WTC11 (cell line): Measurements from ENCODE around the gene DRD5.

Source experiments
- CTCF ChIP-seq: fragments of 200-600 bp; IDR thresholded peaks from 2 replicates; pipeline ENCODE4 v1.8.0; 2022; ENCODE audit warnings: antibody characterized with exemption
- GRHL2 ChIP-seq: fragments of 250-450 bp; sonication (Bioruptor Pico); IDR thresholded peaks from 2 replicates; pipeline ENCODE4 v1.8.0; 2022; ENCODE audit warnings: mild to moderate bottlenecking, moderate library complexity; ENCODE audit not compliant: insufficient replicate concordance, severe bottlenecking
- SP1 ChIP-seq: sonication (generic); formaldehyde crosslinking; conservative IDR thresholded peaks from 2 replicates; pipeline ENCODE4 v1.8.1; 2022; ENCODE audit warnings: missing genetic modification reagents
- TP53 ChIP-seq: sonication (generic); formaldehyde crosslinking; IDR thresholded peaks from 2 replicates; pipeline ENCODE4 v1.8.1; 2023; ENCODE audit warnings: mild to moderate bottlenecking, missing genetic modification reagents
- ZNF396 ChIP-seq: fragments of 250-450 bp; sonication (Bioruptor Pico); IDR thresholded peaks from 2 replicates; pipeline ENCODE4 v1.8.0; 2021; ENCODE audit warnings: mild to moderate bottlenecking, moderate library complexity, borderline replicate concordance
- TF ChIP-seq, protein P1 (sequence below): fragments of 250-450 bp; sonication (Bioruptor Pico); IDR thresholded peaks from 2 replicates; pipeline ENCODE4 v1.9.0; 2021; ENCODE audit warnings: mild to moderate bottlenecking
- TF ChIP-seq, protein P2 (sequence below): sonication (generic); formaldehyde crosslinking; IDR thresholded peaks from 2 replicates; pipeline ENCODE4 v1.8.0; 2022; ENCODE audit warnings: mild to moderate bottlenecking, missing genetic modification reagents
- TF ChIP-seq, protein P3 (sequence below): sonication (generic); formaldehyde crosslinking; IDR thresholded peaks from 2 replicates; pipeline ENCODE4 v1.8.1; 2023; ENCODE audit warnings: mild to moderate bottlenecking, missing genetic modification reagents, borderline replicate concordance

DNA sequence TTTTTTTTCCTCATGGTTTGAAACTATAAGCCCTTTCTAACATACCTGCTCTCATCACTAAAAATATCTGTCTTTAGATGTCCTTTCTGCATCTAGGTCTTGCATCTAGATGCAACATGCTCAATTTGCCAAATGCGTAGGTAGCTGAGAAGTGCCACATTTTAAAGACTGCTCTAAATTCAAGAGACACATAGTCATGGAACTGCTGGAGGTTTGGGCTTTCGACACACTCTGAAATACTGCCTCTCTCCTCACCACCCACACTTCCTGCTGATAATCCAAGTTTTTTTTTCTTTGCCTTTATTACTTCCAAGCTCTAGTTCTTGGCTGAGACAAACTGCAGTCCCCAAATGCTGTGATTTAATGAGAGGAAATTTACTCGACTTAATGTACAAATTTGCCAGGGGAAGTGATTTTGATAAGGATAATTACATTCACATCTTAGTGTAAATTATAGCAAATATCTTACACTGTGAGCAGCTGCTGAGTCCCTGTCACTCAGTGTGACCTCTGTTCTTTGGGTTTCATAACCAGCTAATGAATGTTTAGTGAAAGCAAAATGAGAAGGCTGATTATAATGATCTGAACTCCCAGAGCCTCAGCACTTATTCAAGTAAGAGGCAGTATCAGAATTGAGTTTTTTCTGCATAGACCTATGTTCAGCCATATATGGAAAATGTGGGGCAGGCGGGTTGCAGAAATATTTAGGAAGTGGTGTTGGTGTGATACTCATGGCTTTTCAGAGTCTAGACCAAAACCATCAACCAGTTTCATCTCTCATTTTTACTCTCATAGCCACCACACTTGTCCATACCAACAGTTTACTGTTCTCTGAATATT is 31.3 kb downstream of the DRD5 start:
- no peak for TF ChIP-seq CTCF
- TF ChIP-seq, protein P1, sequence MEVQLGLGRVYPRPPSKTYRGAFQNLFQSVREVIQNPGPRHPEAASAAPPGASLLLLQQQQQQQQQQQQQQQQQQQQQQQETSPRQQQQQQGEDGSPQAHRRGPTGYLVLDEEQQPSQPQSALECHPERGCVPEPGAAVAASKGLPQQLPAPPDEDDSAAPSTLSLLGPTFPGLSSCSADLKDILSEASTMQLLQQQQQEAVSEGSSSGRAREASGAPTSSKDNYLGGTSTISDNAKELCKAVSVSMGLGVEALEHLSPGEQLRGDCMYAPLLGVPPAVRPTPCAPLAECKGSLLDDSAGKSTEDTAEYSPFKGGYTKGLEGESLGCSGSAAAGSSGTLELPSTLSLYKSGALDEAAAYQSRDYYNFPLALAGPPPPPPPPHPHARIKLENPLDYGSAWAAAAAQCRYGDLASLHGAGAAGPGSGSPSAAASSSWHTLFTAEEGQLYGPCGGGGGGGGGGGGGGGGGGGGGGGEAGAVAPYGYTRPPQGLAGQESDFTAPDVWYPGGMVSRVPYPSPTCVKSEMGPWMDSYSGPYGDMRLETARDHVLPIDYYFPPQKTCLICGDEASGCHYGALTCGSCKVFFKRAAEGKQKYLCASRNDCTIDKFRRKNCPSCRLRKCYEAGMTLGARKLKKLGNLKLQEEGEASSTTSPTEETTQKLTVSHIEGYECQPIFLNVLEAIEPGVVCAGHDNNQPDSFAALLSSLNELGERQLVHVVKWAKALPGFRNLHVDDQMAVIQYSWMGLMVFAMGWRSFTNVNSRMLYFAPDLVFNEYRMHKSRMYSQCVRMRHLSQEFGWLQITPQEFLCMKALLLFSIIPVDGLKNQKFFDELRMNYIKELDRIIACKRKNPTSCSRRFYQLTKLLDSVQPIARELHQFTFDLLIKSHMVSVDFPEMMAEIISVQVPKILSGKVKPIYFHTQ: no peak
- TF ChIP-seq ZNF396 (CRISPR knock-in tag): no peak
- TF ChIP-seq, protein P2, sequence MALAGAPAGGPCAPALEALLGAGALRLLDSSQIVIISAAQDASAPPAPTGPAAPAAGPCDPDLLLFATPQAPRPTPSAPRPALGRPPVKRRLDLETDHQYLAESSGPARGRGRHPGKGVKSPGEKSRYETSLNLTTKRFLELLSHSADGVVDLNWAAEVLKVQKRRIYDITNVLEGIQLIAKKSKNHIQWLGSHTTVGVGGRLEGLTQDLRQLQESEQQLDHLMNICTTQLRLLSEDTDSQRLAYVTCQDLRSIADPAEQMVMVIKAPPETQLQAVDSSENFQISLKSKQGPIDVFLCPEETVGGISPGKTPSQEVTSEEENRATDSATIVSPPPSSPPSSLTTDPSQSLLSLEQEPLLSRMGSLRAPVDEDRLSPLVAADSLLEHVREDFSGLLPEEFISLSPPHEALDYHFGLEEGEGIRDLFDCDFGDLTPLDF (CRISPR knock-in tag): no peak
- TF ChIP-seq TP53 (CRISPR knock-in tag): no peak
- TF ChIP-seq, protein P3, sequence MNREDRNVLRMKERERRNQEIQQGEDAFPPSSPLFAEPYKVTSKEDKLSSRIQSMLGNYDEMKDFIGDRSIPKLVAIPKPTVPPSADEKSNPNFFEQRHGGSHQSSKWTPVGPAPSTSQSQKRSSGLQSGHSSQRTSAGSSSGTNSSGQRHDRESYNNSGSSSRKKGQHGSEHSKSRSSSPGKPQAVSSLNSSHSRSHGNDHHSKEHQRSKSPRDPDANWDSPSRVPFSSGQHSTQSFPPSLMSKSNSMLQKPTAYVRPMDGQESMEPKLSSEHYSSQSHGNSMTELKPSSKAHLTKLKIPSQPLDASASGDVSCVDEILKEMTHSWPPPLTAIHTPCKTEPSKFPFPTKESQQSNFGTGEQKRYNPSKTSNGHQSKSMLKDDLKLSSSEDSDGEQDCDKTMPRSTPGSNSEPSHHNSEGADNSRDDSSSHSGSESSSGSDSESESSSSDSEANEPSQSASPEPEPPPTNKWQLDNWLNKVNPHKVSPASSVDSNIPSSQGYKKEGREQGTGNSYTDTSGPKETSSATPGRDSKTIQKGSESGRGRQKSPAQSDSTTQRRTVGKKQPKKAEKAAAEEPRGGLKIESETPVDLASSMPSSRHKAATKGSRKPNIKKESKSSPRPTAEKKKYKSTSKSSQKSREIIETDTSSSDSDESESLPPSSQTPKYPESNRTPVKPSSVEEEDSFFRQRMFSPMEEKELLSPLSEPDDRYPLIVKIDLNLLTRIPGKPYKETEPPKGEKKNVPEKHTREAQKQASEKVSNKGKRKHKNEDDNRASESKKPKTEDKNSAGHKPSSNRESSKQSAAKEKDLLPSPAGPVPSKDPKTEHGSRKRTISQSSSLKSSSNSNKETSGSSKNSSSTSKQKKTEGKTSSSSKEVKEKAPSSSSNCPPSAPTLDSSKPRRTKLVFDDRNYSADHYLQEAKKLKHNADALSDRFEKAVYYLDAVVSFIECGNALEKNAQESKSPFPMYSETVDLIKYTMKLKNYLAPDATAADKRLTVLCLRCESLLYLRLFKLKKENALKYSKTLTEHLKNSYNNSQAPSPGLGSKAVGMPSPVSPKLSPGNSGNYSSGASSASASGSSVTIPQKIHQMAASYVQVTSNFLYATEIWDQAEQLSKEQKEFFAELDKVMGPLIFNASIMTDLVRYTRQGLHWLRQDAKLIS (CRISPR knock-in tag): no peak
- no peak for TF ChIP-seq SP1 (CRISPR knock-in tag)
- TF ChIP-seq GRHL2 (CRISPR knock-in tag): no peak
